DMS 273 (cell line): ENCODE data around the gene ZNF414.
"Not testable (repeated sequence)": the region's sequence is repeated elsewhere in the genome, so short reads cannot be mapped to it uniquely, and the experiment has no call there.

Source experiments
- DNase-seq: peaks from one replicate; lab custom pipeline; 2025; ENCODE audit not compliant: unreplicated experiment; lab: John Stamatoyannopoulos, UW

Gene ZNF414

DNA sequence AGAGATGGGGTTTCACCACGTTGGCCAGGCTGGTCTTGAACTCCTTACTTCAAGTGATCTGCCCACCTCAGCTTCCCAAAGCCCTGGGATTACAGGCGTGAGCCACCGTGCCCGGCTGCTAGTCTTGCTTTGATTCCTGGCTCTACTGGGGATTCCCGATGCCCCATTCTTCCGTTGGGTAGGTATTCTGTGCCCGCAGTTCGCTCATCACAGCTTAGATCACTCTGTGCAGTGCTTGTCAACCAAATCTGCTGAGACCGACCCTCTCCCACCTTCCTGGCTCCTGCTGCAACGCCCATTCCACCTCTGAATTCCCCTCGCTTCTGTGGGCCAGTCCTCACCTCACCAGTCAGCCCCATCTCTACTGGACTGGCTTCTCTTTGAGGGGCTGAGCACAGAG lies 4.6 kb upstream of the ZNF414 start:
- no peak for DNase-seq

DNA sequence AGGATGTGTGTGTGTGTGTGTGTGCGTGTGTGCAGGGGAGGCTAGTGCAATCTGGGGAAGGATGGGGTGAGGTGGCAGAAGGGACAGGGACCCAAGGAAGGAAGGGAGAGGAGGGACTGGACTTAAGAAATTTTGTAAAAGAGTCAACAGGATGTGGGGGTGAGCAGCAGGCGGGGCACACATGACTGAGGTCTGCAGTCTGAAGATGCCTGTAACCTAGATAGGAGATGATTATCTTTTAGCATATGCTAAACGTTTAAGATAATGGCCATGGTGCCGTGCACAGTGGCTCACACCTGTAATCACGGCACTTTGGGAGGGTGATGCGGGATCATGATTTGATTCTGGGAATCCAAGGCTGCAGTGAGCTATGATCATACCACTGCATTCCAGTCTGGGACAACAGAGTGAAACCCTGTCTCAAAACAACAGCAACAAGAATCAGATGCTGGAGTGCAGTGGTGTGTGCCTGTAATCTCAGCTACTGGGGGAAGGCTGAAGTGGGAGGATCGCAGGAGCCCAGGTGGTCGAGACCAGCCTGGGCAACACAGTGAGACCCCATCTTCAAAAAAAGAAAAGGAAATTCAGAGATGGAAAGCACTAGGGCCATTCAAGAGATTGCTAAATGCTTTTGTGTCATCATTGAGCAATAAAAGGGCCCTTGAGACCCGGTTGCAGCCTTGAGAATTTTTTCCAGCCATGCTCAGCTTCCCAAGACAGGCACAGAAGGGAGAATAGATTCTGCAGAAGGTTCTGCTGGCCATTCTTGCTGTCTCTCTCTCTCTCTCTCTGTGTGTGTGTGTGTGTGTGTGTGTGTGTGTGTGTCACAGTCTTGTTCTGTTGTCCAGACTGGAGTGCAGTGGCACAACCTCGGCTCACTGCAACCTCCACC lies 3.8 kb upstream of the ZNF414 start:
- DNase-seq = no peak

GRCh38 chr19:8515317-8515716 lies 1.4 kb upstream of the ZNF414 start:
- no peak for DNase-seq

DNA sequence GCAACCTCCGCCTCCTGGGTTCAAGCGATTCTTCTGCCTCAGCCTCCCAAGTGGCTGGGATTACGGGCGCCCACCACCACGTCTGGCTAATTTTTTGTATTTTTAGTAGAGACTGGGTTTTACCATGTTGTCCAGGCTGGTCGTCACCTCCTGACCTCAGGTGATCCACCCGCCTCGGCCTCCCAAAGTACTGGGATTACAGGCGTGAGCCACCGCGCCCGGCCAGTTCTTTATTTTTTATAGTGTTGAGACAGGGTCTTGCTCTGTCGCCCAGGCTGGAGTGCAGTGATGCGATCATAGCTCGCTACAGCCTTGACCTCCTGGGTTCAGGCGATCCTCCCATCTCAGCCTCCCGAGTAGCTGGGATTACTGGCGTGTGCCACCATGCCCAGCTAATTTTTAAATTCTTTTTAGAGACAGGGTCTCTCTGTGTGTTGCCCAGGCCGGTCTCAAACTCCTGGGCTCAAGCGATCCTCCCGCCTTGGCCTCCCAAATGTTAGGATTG lies 590 bp upstream of the ZNF414 start:
- not testable (repeated sequence) for DNase-seq

DNA sequence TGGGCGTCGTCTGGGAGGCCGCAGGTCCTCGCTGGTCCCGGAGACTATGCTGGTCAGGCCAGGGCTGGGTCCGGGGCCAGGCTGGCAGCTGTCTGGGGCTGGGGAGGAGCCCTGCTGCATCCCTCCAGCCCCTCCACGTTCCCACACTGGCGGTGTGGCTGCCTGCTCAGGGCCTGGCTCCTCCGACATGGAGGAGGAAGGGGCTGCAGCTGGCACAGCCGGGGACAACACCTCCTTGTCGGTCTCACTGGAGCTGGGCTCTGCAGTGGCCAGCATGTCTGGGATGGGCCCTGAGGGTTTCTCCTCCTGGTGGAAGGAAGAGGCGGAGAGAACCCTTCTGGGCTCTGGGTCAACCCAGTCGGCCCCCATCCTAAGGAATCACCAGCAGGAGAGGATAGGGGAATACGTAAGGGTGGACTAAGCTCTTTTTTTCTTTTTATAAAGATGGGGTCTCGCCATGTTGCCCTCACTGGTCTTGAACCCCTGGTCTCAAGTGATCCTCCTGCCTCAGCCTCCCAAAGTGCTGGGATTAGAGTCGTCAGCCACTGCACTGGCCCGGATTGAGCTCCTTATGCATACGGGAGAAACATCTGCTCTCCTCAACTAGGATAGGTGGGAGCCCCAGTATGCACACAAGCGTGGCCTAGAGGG lies 806 bp downstream of the ZNF414 start:
- DNase-seq = no peak

- peak; percentile 29 for DNase-seq
Measured at GRCh38 chr19:8512115-8512967, 1.6 kb downstream of the ZNF414 start.

- DNase-seq = no peak
Measured at GRCh38 chr19:8511573-8512101, 2.3 kb downstream of the ZNF414 start.

- DNase-seq = no peak
Measured at GRCh38 chr19:8510589-8511115, 3.3 kb downstream of the ZNF414 start.

- DNase-seq = peak; percentile 78
Measured at GRCh38 chr19:8506402-8506957, 7.5 kb downstream of the ZNF414 start.

- DNase-seq = peak; percentile 91
Measured at GRCh38 chr19:8505680-8506401, 8.1 kb downstream of the ZNF414 start.

- no peak for DNase-seq
Measured at GRCh38 chr19:8504919-8505318, 9.0 kb downstream of the ZNF414 start.

- DNase-seq = no peak
Measured at GRCh38 chr19:8504171-8504570, 9.8 kb downstream of the ZNF414 start.

DNA sequence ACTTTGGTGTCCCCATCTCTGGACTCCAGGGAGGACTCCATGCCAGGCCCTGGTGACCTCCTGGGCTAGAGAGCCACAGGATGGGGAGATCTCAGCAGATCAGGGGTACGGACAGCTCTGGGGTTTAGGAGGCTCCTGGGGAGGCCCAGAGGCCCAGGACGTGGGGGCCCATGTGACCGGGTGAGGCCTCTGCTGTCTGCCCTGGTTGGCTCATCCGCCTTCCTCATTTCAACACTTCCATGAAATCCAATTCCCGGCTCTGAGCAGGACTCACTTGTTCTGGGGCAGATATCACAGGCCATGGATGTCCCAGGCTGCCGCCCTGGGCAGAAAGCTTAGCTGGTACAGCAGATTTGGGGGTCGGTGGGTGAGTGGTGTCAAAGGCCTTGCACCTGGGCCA lies 10.5 kb downstream of the ZNF414 start:
- no peak for DNase-seq

- no peak for DNase-seq
Measured at GRCh38 chr19:8501981-8502380, 12.0 kb downstream of the ZNF414 start.

DNA sequence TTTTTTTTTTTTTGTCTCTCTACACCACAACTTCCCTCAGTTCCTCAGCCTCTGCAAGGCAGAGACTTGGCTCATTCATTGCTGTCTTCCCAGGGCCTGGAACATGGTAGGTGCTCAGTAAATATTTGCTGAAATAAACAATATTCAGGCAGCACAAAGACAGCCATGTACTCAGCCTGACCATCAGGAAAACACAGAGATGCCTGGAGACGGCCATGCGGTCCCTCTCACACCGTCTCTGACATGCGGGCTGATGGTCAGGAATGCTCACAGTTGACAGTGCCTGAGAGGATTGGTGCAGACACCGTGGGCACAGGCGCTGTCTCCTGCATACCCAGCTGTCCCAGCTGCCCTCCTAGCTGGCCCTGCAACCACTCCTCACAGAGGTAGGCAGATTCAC lies 12.5 kb downstream of the ZNF414 start:
- no peak for DNase-seq

DNA sequence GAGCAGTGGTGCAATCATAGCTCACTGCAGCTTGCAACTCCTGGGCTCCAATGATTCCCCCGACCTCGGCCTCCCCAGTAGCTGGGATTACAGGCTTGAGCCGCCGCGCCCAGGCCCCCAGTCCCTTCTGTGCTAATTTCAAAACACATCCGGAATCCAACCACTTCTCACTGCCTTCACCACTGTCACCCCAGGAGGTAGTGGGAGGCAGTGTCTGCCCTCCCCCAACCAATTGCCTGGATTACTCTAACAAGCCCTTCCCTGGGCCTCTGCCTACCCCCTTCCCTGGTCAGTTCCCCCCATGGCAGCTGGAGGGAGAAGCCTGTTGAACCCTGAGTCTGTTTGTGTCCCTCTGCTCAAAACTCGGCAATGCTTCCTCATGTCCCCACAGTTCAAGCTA lies 13.8 kb downstream of the ZNF414 start:
- no peak for DNase-seq

DNA sequence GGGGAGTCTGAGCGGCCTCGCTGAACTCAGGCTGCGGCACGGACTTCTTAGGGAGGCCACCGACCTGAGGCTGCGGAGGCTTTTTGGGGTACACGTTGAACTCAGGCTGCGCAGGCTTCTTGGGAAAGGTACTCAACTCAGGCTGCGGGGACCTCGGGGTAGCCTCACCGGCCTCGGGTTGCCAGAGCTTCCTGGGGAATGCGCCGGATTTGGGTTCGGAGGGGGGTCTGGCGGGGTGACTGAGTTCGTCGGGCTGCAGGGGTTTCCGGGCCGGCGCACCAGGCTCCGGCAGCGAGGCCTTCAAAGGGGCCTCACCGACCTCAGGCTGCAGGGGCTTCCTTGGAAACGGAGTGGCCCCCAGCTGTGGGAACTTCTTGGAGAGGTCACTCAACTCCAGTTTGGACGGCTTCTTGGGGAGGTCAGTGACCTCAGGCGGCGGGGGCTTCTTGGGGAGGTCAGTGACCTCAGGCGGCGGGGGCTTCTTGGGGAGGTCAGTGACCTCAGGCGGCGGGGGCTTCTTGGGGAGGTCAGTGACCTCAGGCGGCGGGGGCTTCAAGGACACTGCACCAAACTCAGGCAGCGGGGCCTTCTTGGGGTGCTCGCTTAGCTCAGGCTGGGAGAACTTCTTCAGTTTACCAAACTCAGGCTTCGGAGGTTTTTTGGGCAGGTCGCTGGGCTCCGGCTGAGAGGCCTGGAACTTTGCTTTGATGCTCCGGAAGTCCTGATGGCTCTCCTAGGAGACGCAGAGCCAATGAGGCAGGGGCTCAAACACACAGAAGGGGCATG lies 14.7 kb downstream of the ZNF414 start:
- DNase-seq = no peak

- no peak for DNase-seq
Measured at GRCh38 chr19:8498295-8498694, 15.7 kb downstream of the ZNF414 start.

DNA sequence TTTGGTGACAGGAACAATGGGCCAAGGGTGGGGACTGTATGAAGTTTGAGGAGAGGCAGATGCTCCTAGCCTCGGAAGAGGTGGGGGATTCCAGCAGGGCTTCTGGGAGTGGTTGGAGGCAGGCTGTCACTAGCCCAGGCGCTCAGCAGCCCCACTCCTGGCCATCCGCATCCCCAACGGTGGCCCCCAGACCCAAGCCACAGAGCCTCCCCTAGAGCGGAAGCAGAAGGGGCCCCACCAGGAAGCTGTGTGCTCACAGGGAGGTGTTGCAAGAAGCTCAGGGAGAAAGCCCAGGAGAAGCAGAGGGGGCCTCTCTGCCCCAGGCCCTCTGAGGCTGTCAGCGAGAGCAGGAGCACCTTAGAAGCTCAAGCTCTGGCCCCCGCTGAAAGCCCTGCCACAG lies 19.8 kb downstream of the ZNF414 start:
- DNase-seq = no peak
